T follicular helper cell (primary cell): ENCODE measurements around the gene ROR2.
A peak's percentile ranks its signal among the peaks of the same experiment; 100 is the strongest.

Experiments used
- DNase-seq: peaks from one replicate; pipeline ENCODE4 v3.0.0-alpha.2; 2020; ENCODE audit warnings: low read depth

ROR2 gene

GRCh38 chr9:91775011-91775707 is 174.9 kb downstream of the ROR2 start:
- peak; percentile 21 for DNase-seq

GRCh38 chr9:91773156-91773555 is 176.9 kb downstream of the ROR2 start:
- no peak for DNase-seq

GRCh38 chr9:91771864-91772263 is 178.2 kb downstream of the ROR2 start:
- DNase-seq = no peak

- no peak for DNase-seq
These were observed 179.0 kb downstream of the ROR2 start for GRCh38 chr9:91771027-91771426.

- no peak for DNase-seq
These were observed 179.8 kb downstream of the ROR2 start for GRCh38 chr9:91770229-91770628.

- DNase-seq = no peak
These were observed 180.8 kb downstream of the ROR2 start for GRCh38 chr9:91768977-91769916.

- no peak for DNase-seq
These were observed 181.5 kb downstream of the ROR2 start for GRCh38 chr9:91768507-91768906.

- no peak for DNase-seq
These were observed 183.5 kb downstream of the ROR2 start for GRCh38 chr9:91766315-91767069.

- no peak for DNase-seq
These were observed 184.7 kb downstream of the ROR2 start for GRCh38 chr9:91765296-91765695.

GRCh38 chr9:91764661-91765060 is 185.4 kb downstream of the ROR2 start:
- no peak for DNase-seq

- DNase-seq = no peak
These were observed 188.7 kb downstream of the ROR2 start for GRCh38 chr9:91761362-91761761.

GRCh38 chr9:91760906-91761305 is 189.1 kb downstream of the ROR2 start:
- no peak for DNase-seq

- no peak for DNase-seq
These were observed 191.5 kb downstream of the ROR2 start for GRCh38 chr9:91758491-91758981.

GRCh38 chr9:91757782-91758181 is 192.2 kb downstream of the ROR2 start:
- no peak for DNase-seq

- no peak for DNase-seq
These were observed 193.6 kb downstream of the ROR2 start for GRCh38 chr9:91756510-91756780.

GRCh38 chr9:91755761-91756509 is 194.1 kb downstream of the ROR2 start:
- DNase-seq = no peak

- no peak for DNase-seq
These were observed 196.3 kb downstream of the ROR2 start for GRCh38 chr9:91753711-91754110.

GRCh38 chr9:91751922-91752321 is 198.1 kb downstream of the ROR2 start:
- no peak for DNase-seq

GRCh38 chr9:91750343-91750742 is 199.7 kb downstream of the ROR2 start:
- DNase-seq = no peak

- no peak for DNase-seq
These were observed 203.1 kb downstream of the ROR2 start for GRCh38 chr9:91746904-91747303.

- no peak for DNase-seq
These were observed 203.7 kb downstream of the ROR2 start for GRCh38 chr9:91746357-91746756.

- DNase-seq = no peak
These were observed 205.9 kb downstream of the ROR2 start for GRCh38 chr9:91744114-91744513.
